SK-N-SH (cell line): ENCODE data around the gene RMND1.

Experiments used
- CHD2 ChIP-seq: fragments of 150-350 bp; IDR thresholded peaks from 2 replicates; pipeline ENCODE4 v1.6.1; 2018; ENCODE audit warnings: low read length; ENCODE audit not compliant: partially characterized antibody
- EZH2phosphoT487 ChIP-seq: fragments of 200-600 bp; sonication (generic); IDR thresholded peaks from 2 replicates; pipeline ENCODE4 v1.6.1; 2017; ENCODE audit warnings: low read depth, mixed run types, mild to moderate bottlenecking, antibody characterized with exemption, moderate library complexity, borderline replicate concordance
- JUND ChIP-seq: IDR thresholded peaks from 2 replicates; pipeline ENCODE4 v1.4.0; 2012
- NRF1 ChIP-seq: IDR thresholded peaks from 2 replicates; pipeline ENCODE4 v1.6.1; 2012; ENCODE audit warnings: low read depth, mild to moderate bottlenecking, low read length
- POLR2AphosphoS5 ChIP-seq: IDR thresholded peaks from 2 replicates; pipeline ENCODE4 v1.6.1; 2012; ENCODE audit warnings: low read depth, low read length
- RAD21 ChIP-seq: IDR thresholded peaks from 2 replicates; pipeline ENCODE4 v1.6.1; 2012; ENCODE audit warnings: mild to moderate bottlenecking, low read length
- REST ChIP-seq: IDR thresholded peaks from 2 replicates; pipeline ENCODE4 v1.6.1; 2012; ENCODE audit warnings: mild to moderate bottlenecking, low read depth, low read length, moderate library complexity
- SMC3 ChIP-seq: IDR thresholded peaks from 2 replicates; pipeline ENCODE4 v1.6.1; 2012; ENCODE audit warnings: low read depth, low read length, improper control_type of control experiment
- TAF1 ChIP-seq: IDR thresholded peaks from 2 replicates; pipeline ENCODE4 v1.6.1; 2012; ENCODE audit warnings: low read depth, mild to moderate bottlenecking, low read length, moderate library complexity, borderline replicate concordance
- YY1 ChIP-seq: IDR thresholded peaks from 2 replicates; pipeline ENCODE4 v1.4.0; 2012; ENCODE audit warnings: low read depth, mild to moderate bottlenecking
- TF ChIP-seq, protein P1 (sequence below): fragments of 200-600 bp; sonication (generic); IDR thresholded peaks from 2 replicates; pipeline ENCODE4 v1.6.1; 2017; ENCODE audit warnings: antibody characterized with exemption, mild to moderate bottlenecking, moderate library complexity

GRCh38 chr6:151422981-151423380 is 28.9 kb downstream of the RMND1 start:
- TF ChIP-seq YY1 (no peak), REST (no peak), TAF1 (no peak), POLR2AphosphoS5 (no peak), SMC3 (no peak), RAD21 (no peak), NRF1 (no peak), CHD2 (no peak), JUND (no peak), EZH2phosphoT487 (no peak)
- TF ChIP-seq, protein P1, sequence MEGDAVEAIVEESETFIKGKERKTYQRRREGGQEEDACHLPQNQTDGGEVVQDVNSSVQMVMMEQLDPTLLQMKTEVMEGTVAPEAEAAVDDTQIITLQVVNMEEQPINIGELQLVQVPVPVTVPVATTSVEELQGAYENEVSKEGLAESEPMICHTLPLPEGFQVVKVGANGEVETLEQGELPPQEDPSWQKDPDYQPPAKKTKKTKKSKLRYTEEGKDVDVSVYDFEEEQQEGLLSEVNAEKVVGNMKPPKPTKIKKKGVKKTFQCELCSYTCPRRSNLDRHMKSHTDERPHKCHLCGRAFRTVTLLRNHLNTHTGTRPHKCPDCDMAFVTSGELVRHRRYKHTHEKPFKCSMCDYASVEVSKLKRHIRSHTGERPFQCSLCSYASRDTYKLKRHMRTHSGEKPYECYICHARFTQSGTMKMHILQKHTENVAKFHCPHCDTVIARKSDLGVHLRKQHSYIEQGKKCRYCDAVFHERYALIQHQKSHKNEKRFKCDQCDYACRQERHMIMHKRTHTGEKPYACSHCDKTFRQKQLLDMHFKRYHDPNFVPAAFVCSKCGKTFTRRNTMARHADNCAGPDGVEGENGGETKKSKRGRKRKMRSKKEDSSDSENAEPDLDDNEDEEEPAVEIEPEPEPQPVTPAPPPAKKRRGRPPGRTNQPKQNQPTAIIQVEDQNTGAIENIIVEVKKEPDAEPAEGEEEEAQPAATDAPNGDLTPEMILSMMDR, result no peak
